SK-N-SH (cell line): ENCODE data around the gene SAMD9. TPM values are rescaled to one million over a fixed set of nuclear protein-coding genes. Genes with fewer than 3 reads are reported as not detected.

Experiments used
- CTCF ChIA-PET: fragments of 300-600, 350-600 bp; formaldehyde crosslinking; extraction: SDS; loops from one replicate; lab custom pipeline; 2021; lab: Yijun Ruan, JAX
- POLR2A ChIA-PET: fragments of 350-600 bp; sonication (Branson Sonifier 250); formaldehyde crosslinking; extraction: SDS; loops from one replicate; lab custom pipeline; 2020; ENCODE audit warnings: antibody characterized with exemption, inconsistent platforms; lab: Yijun Ruan, JAX
- DNase-seq: peaks from one replicate; pipeline ENCODE4 v3.0.0; 2012
- H2AFZ ChIP-seq: fragments of 200-600 bp; sonication (generic); 2 replicates; pipeline ENCODE4 v1.8.1; 2016; ENCODE audit warnings: antibody characterized with exemption, mild to moderate bottlenecking, low read depth
- H3F3A ChIP-seq: fragments of 200-600 bp; sonication (generic); replicated peaks from 2 replicates; pipeline ENCODE3; 2016; ENCODE audit warnings: antibody characterized with exemption, mild to moderate bottlenecking; ENCODE audit not compliant: insufficient read depth
- H3K27ac ChIP-seq, 2 experiments: fragments of 200-500 bp in 1 of 2; fragments of 200-600 bp in 1 of 2; sonication (Bioruptor generic) in 1 of 2; sonication (generic), shearing (Covaris generic) in 1 of 2; 2 replicates each; pipeline versions ENCODE4 v1.5.1 to v1.6.1; 2014 to 2016; ENCODE audit warnings: low read depth in 2 of 2, inconsistent platforms in 1 of 2, low read length in 1 of 2, mild to moderate bottlenecking in 1 of 2, mixed read lengths in 1 of 2
- H3K27me3 ChIP-seq: fragments of 200-600 bp; sonication (generic), shearing (Covaris generic); 2 replicates; pipeline ENCODE4 v1.6.1; 2016; ENCODE audit warnings: mixed run types; ENCODE audit not compliant: insufficient read depth
- H3K36me3 ChIP-seq, 2 experiments: fragments of 200-500 bp in 1 of 2; fragments of 200-600 bp in 1 of 2; sonication (Bioruptor generic) in 1 of 2; sonication (generic) in 1 of 2; replicated peaks in 1 of 2; 2 replicates each; pipeline versions ENCODE3 to v1.5.1; 2014 to 2016; ENCODE audit warnings: low read length in 1 of 2, mild to moderate bottlenecking in 1 of 2; ENCODE audit not compliant: insufficient read depth in 2 of 2, control insufficient read depth in 1 of 2
- H3K4me1 ChIP-seq, 2 experiments: fragments of 200-500 bp in 1 of 2; fragments of 200-600 bp in 1 of 2; sonication (Bioruptor generic) in 1 of 2; sonication (generic), shearing (Covaris generic) in 1 of 2; 2 replicates each; pipeline versions ENCODE4 v1.5.1 to v1.6.1; 2014 to 2016; ENCODE audit warnings: low read depth in 1 of 2, low read length in 1 of 2, mixed run types in 1 of 2; ENCODE audit not compliant: insufficient read depth in 2 of 2, control insufficient read depth in 1 of 2
- H3K4me2 ChIP-seq: fragments of 200-600 bp; sonication (generic), shearing (Covaris generic); 2 replicates; pipeline ENCODE4 v1.6.1; 2017; ENCODE audit warnings: mixed run types
- H3K4me3 ChIP-seq, 2 experiments: fragments of 200-500 bp in 1 of 2; fragments of 200-600 bp in 1 of 2; sonication (Bioruptor generic) in 1 of 2; sonication (generic), shearing (Covaris generic) in 1 of 2; 2 replicates each; pipeline versions ENCODE4 v1.5.1 to v1.8.1; 2014 to 2016; ENCODE audit warnings: low read depth in 2 of 2, inconsistent platforms in 1 of 2, low read length in 1 of 2, mild to moderate bottlenecking in 1 of 2, mixed read lengths in 1 of 2, moderate library complexity in 1 of 2
- H3K79me2 ChIP-seq: fragments of 200-600 bp; sonication (generic); 2 replicates; pipeline ENCODE4 v1.8.1; 2017; ENCODE audit warnings: mild to moderate bottlenecking; ENCODE audit not compliant: insufficient read depth
- H3K9ac ChIP-seq: fragments of 200-600 bp; sonication (generic); 2 replicates; pipeline ENCODE4 v1.6.1; 2017; ENCODE audit warnings: mixed run types
- H3K9me2 ChIP-seq: fragments of 200-600 bp; sonication (generic); 2 replicates; pipeline ENCODE4 v1.6.1; 2017; ENCODE audit warnings: mixed run types
- H3K9me3 ChIP-seq: fragments of 200-600 bp; sonication (generic); 2 replicates; pipeline ENCODE4 v1.6.1; 2017; ENCODE audit warnings: mixed run types, mild to moderate bottlenecking, moderate library complexity
- H4K20me1 ChIP-seq: fragments of 200-600 bp; sonication (generic); 2 replicates; pipeline ENCODE4 v1.6.1; 2017; ENCODE audit warnings: mild to moderate bottlenecking, mixed run types; ENCODE audit not compliant: insufficient read depth
- ELF1 ChIP-seq: IDR thresholded peaks from 2 replicates; pipeline ENCODE4 v1.4.0; 2012
- FOXJ3 ChIP-seq: sonication (generic); formaldehyde crosslinking; IDR thresholded peaks from 2 replicates; pipeline ENCODE4 v1.5.1; 2020; ENCODE audit warnings: mild to moderate bottlenecking, missing genetic modification reagents
- FOXM1 ChIP-seq: IDR thresholded peaks from 2 replicates; pipeline ENCODE4 v1.4.0; 2012; ENCODE audit warnings: low read depth, mild to moderate bottlenecking
- GABPA ChIP-seq: IDR thresholded peaks from 2 replicates; pipeline ENCODE4 v1.4.0; 2012; ENCODE audit warnings: low read depth, mild to moderate bottlenecking
- GATA2 ChIP-seq: sonication (generic); formaldehyde crosslinking; IDR thresholded peaks from 2 replicates; pipeline ENCODE4 v1.5.0; 2020; ENCODE audit warnings: mild to moderate bottlenecking, missing genetic modification reagents
- MEF2A ChIP-seq: IDR thresholded peaks from 2 replicates; pipeline ENCODE4 v1.4.0; 2012; ENCODE audit warnings: low read depth, borderline replicate concordance
- MXI1 ChIP-seq: IDR thresholded peaks from 2 replicates; pipeline ENCODE4 v1.6.1; 2012; ENCODE audit warnings: mild to moderate bottlenecking, low read depth, low read length, improper control_type of control experiment
- RXRA ChIP-seq: IDR thresholded peaks from 2 replicates; pipeline ENCODE4 v1.4.0; 2012; ENCODE audit warnings: low read depth, mild to moderate bottlenecking, borderline replicate concordance
- TCF12 ChIP-seq: IDR thresholded peaks from 2 replicates; pipeline ENCODE4 v1.4.0; 2012
- TEAD4 ChIP-seq: IDR thresholded peaks from 2 replicates; pipeline ENCODE4 v1.4.0; 2012; ENCODE audit warnings: mild to moderate bottlenecking, borderline replicate concordance; ENCODE audit not compliant: insufficient read depth
- WGBS: methylation state at CpG from one replicate; pipeline ENCODE4 v1.1.6; 2017; ENCODE audit warnings: low lambda C conversion rate; 5-methylcytosine and 5-hydroxymethylcytosine counted together
- polyA plus RNA-seq, 3 experiments: library from polyadenylated mRNA; depleted of rRNA; stranded (reverse); fragments of >200 nt; gene quantifications; 2 replicates each; pipeline ENCODE4 v1.2.3, GENCODE V29; 2012
- TF ChIP-seq, protein P1 (sequence below): fragments of 200-600 bp; sonication (generic); IDR thresholded peaks from 2 replicates; pipeline ENCODE4 v1.6.1; 2017; ENCODE audit warnings: antibody characterized with exemption, mild to moderate bottlenecking, moderate library complexity
- TF ChIP-seq, protein P2 (sequence below): IDR thresholded peaks from 2 replicates; pipeline ENCODE4 v1.4.0; 2012; ENCODE audit warnings: low read depth, borderline replicate concordance
- TF ChIP-seq, protein P3 (sequence below): IDR thresholded peaks from 2 replicates; pipeline ENCODE4 v1.6.1; 2012; ENCODE audit warnings: mild to moderate bottlenecking, low read depth, low read length, moderate library complexity

SAMD9 gene
- polyA plus RNA-seq, 1 of the 3 experiments (the other 2 are of a cell fraction): 0.95 TPM

DNA sequence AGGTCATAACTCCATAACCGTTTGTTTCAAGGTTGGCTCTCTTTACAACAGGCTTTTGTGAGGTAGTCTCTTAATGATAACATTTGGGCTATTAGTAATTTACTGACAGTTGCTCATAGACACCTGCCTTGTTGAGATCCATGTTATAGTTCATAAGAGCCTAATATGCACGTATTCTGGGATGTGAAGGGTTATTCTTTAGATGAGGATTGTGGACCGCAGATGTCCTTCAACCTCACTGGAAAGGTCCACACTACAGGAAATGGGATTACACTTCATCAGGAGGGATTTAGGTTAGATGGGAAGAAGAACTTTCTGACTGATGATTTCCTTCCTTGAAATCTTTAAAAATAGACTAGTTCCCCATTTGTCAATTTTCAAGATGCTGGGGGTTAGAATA, 62.8 kb downstream of the SAMD9 start (continued):
- TF ChIP-seq TEAD4 (no peak), GABPA (no peak)

DNA sequence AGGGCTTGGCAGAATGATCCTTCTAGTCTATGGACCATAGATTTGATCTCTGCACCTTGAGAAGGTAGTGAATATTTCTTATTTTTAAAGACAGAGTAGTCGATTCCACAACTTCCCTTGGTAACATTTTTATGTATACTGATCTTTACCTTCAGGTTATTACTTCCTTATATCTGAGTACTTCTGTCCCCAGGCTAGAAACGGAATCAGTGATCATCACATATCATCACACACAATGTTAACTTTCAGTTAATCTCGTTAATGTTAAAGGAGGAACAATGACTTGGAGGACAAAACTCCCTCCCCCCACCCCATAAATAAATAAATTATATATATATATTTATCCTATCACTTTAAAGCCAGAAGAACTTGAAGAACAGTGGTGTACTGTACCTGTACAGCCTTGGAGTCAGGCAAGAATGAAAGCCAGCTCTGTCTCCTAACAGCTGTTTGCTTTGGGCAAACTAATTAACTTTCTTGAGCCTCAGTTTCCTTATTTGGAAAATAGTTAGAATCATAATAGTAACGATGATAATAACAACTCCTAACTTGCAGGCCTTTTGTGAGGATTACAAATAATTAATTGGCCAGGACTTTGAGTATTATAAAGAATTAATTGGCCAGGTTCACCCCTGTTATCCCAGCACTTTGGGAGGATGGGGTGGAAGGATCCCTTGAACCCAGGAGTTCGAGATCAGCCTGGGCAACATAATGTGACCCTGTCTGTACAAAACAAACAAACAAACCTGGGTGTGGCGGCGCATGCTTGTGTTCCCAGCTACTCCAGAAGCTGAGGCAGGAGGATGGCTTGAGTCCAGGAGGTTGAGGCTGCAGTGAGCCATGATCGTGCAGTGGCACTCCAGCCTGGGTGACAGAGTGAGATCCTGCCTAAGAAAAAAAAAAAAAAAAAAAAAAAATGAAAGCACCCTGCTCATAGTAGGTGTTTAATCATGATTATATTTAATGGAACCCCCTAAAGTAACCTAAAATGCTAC, 63.5 kb downstream of the SAMD9 start:
- Histone ChIP-seq H3K9me2 (no peaks in the 10 kb centered on the region), H3F3A (no peaks in the 10 kb centered on the region), H3K27ac (no peak overlapping the region), H3K9me3 (0 out of 2 replicates have a peak, but pooled peaks cover under 1% of the 10 kb centered on the region), H3K4me2 (no peak overlapping the region), H3K79me2 (no peaks in the 10 kb centered on the region), H3K4me3 (no peak overlapping the region), H3K4me1 (no peaks in the 10 kb centered on the region), H4K20me1 (no peaks in the 10 kb centered on the region), H2AFZ (no peak overlapping the region), H3K36me3 (no peaks in the 10 kb centered on the region), H3K27me3 (no peaks in the 10 kb centered on the region), H3K9ac (no peak overlapping the region)
- no peak for TF ChIP-seq FOXJ3
- no peak for DNase-seq
- CTCF ChIA-PET: interaction anchor here (1.0 to 1.6 kb wide), 4 partner anchors 433 to 629 kb away, joined by 3 to 7 read pairs (median 3); partner anchors contain the start of gene FAM133B
- POLR2A ChIA-PET: no interaction called here
- 74% methylated on average over 8 of the region's 8 CpGs for WGBS

DNA sequence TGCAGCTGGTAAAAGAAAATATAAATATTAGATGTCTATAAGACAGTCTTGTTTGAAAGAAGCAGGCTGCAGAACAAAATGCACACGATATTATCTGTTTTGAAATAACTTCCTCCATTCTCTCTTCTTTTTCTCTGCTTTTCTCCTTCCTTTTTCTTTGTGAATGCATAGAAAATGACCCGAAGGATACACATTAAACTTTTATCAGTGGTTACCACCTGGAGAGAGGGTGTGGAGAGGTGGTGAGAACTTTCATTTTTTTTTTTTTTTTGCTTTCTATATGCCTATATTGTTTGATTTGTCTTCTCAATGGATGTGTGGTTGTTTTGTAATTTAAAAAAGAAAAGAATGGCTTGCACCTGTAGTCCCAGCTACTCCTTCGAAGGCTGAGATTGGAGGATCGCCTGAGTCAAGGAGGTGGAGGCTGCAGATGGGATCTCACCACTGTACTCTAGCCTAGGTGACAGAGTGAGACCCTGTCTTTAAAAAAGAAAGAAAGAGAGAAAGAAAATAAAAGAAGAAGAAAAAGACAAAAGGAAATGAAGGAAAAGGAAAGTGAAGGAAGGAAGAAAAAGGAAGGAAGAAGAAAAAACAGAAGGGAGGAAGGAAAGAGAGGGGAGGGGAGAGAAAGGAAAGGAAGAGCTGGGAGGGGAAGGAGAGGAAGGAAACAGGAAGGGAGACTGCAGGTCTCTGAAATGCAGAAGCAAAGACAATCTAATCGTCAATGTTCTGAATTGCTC, 64.4 kb downstream of the SAMD9 start:
- Histone ChIP-seq H3K79me2 (no peaks in the 10 kb centered on the region), H3K27me3 (no peaks in the 10 kb centered on the region), H3K4me2 (no peak overlapping the region), H3K4me1 (no peaks in the 10 kb centered on the region), H3K4me3 (no peak overlapping the region), H3F3A (no peaks in the 10 kb centered on the region), H2AFZ (no peak overlapping the region), H4K20me1 (no peaks in the 10 kb centered on the region), H3K9me3 (0 out of 2 replicates have a peak, but pooled peaks cover 8% of the 10 kb centered on the region), H3K36me3 (no peaks in the 10 kb centered on the region), H3K9me2 (no peaks in the 10 kb centered on the region), H3K9ac (no peak overlapping the region), H3K27ac (no peak overlapping the region)
- DNase-seq: no peak
- TF ChIP-seq, protein P1, sequence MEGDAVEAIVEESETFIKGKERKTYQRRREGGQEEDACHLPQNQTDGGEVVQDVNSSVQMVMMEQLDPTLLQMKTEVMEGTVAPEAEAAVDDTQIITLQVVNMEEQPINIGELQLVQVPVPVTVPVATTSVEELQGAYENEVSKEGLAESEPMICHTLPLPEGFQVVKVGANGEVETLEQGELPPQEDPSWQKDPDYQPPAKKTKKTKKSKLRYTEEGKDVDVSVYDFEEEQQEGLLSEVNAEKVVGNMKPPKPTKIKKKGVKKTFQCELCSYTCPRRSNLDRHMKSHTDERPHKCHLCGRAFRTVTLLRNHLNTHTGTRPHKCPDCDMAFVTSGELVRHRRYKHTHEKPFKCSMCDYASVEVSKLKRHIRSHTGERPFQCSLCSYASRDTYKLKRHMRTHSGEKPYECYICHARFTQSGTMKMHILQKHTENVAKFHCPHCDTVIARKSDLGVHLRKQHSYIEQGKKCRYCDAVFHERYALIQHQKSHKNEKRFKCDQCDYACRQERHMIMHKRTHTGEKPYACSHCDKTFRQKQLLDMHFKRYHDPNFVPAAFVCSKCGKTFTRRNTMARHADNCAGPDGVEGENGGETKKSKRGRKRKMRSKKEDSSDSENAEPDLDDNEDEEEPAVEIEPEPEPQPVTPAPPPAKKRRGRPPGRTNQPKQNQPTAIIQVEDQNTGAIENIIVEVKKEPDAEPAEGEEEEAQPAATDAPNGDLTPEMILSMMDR: no peak
- TF ChIP-seq ELF1 (no peak), TCF12 (no peak), MXI1 (no peak), RXRA (no peak), MEF2A (no peak), FOXM1 (no peak), GABPA (no peak), GATA2 (no peak)
- TF ChIP-seq, protein P2, sequence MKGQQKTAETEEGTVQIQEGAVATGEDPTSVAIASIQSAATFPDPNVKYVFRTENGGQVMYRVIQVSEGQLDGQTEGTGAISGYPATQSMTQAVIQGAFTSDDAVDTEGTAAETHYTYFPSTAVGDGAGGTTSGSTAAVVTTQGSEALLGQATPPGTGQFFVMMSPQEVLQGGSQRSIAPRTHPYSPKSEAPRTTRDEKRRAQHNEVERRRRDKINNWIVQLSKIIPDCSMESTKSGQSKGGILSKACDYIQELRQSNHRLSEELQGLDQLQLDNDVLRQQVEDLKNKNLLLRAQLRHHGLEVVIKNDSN: no peak
- TF ChIP-seq, protein P3, sequence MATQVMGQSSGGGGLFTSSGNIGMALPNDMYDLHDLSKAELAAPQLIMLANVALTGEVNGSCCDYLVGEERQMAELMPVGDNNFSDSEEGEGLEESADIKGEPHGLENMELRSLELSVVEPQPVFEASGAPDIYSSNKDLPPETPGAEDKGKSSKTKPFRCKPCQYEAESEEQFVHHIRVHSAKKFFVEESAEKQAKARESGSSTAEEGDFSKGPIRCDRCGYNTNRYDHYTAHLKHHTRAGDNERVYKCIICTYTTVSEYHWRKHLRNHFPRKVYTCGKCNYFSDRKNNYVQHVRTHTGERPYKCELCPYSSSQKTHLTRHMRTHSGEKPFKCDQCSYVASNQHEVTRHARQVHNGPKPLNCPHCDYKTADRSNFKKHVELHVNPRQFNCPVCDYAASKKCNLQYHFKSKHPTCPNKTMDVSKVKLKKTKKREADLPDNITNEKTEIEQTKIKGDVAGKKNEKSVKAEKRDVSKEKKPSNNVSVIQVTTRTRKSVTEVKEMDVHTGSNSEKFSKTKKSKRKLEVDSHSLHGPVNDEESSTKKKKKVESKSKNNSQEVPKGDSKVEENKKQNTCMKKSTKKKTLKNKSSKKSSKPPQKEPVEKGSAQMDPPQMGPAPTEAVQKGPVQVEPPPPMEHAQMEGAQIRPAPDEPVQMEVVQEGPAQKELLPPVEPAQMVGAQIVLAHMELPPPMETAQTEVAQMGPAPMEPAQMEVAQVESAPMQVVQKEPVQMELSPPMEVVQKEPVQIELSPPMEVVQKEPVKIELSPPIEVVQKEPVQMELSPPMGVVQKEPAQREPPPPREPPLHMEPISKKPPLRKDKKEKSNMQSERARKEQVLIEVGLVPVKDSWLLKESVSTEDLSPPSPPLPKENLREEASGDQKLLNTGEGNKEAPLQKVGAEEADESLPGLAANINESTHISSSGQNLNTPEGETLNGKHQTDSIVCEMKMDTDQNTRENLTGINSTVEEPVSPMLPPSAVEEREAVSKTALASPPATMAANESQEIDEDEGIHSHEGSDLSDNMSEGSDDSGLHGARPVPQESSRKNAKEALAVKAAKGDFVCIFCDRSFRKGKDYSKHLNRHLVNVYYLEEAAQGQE: no peak
- ChIA-PET CTCF (interaction anchor here (0.5 to 1.6 kb wide), 6 partner anchors 220 to 628 kb away, joined by 3 to 7 read pairs (median 3); partner anchors contain the start of gene FAM133B), POLR2A (no interaction called here)
- 80% methylated on average over 5 of the region's 5 CpGs for WGBS
